Ectodermal cell (in vitro differentiated cells): ENCODE results near the gene TACC2.

Experiments
- H3K27ac ChIP-seq: 2 replicates; pipeline ENCODE4 v1.7.0; 2013; ENCODE audit warnings: mild to moderate bottlenecking, low read depth, low read length; ENCODE audit not compliant: insufficient read depth, poor library complexity, severe bottlenecking
- H3K27me3 ChIP-seq: 2 replicates; pipeline ENCODE4 v1.7.0; 2013; ENCODE audit warnings: mild to moderate bottlenecking, low read length; ENCODE audit not compliant: insufficient read depth, control insufficient read depth, poor library complexity, severe bottlenecking
- H3K36me3 ChIP-seq: one replicate; pipeline ENCODE4 v1.7.0; 2013; ENCODE audit warnings: low read length; ENCODE audit not compliant: control insufficient read depth, insufficient read depth
- H3K4me1 ChIP-seq: one replicate; pipeline ENCODE4 v1.7.0; 2013; ENCODE audit warnings: low read length; ENCODE audit not compliant: control insufficient read depth, insufficient read depth
- H3K4me3 ChIP-seq: 2 replicates; pipeline ENCODE4 v1.7.0; 2013; ENCODE audit warnings: low read depth, low read length, control low read depth; ENCODE audit not compliant: insufficient read depth
- H3K9me3 ChIP-seq: 2 replicates; pipeline ENCODE4 v1.7.0; 2013; ENCODE audit warnings: mild to moderate bottlenecking, low read length, moderate library complexity; ENCODE audit not compliant: control insufficient read depth
- WGBS, 2 experiments: methylation state at CpG; one replicate each; pipeline ENCODE4 v1.1.7; 2013; ENCODE audit warnings: missing lambda C conversion rate in 2 of 2; 5-methylcytosine and 5-hydroxymethylcytosine counted together

The TACC2 gene

DNA sequence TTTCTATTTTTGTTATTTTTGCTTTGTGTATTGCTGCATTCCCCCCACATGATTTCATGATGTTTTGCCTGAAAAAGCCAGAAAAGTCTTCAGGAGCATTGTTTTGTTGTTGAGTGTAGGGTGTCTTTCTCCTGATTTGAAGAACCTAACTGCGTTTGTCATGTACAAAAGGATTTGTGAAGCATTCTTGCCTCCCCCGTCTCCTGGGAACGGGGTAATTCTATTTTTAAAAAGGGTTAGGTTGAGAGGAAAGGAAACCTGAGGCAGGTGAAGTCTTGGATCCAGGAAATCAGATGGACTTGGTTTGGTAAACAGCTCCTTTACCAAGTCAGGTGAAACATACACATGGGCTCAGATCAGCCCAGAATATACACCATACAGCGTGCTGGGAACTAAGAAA lies 256.2 kb downstream of the TACC2 start:
- Histone ChIP-seq H3K36me3 (peaks cover 16% of the 10 kb centered on the region), H3K4me3 (no peak overlapping the region), H3K27ac (no peak overlapping the region), H3K4me1 (no peaks in the 10 kb centered on the region), H3K27me3 (no peaks in the 10 kb centered on the region), H3K9me3 (no peaks in the 10 kb centered on the region)
- WGBS, 2 experiments = 90 to 95% methylated on average over 4 of the region's 4 CpGs

DNA sequence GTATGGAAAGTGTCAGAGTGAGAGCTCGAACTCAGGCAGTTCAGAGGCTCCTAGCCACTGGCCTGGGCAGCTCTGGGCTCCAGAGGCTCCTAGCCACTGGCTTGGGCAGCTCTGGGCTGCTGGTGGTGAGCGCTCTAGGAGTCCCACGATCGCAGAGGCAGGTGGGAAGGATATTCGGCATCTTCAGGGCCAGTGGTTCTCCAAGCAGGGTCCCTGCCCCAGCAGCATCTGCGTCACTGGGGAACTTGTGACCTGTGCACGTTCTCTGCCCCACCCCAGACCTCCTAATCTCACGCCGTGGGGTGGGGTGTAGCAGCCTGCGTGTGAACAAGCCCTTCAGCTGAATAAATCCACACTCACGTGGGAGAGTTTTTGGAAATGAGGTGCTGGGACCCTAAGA lies 256.9 kb downstream of the TACC2 start:
- Histone ChIP-seq H3K4me3 (no peak overlapping the region), H3K27ac (no peak overlapping the region), H3K4me1 (no peaks in the 10 kb centered on the region), H3K27me3 (no peaks in the 10 kb centered on the region), H3K36me3 (peaks cover 13% of the 10 kb centered on the region), H3K9me3 (no peaks in the 10 kb centered on the region)
- 95 to 98% methylated on average over 11 of the region's 11 CpGs for WGBS, 2 experiments

DNA sequence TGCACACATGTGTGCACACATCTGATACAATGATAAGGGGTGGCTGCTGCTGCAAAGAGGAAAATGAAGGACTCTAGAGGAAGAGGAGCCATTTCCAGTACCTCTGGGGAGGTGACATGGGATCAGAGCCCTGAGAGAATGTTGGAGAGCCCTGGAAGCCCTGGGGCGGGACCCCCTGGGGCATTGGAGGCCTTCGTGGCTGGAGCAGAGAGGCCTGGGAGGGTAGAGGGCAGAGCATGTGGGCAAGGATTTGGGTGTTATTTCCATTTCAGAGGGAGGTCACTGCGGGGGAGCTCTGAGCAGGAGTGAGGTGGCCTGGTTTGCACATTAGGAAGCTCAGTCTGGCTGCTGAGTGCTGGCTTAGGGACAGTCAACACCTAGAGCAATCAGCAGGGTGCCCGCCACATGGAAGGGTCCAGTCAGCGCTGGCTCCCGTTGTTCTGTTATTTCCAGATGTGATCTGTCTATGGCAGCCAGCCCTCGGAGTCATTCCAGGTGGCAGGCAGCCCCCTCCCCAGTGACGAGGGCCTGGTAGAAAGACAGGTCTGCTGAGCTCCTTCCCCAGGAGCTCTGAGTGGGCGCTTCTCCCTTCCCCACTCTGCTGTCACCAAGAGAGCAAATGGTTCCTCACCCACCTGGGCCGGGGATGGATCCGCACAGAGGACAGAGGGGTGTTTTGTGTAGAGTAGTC lies 258.0 kb downstream of the TACC2 start:
- Histone ChIP-seq H3K36me3 (peaks cover 6% of the 10 kb centered on the region), H3K4me1 (no peaks in the 10 kb centered on the region)
- 93 to 95% methylated on average over 11 of the region's 11 CpGs for WGBS, 2 experiments

DNA sequence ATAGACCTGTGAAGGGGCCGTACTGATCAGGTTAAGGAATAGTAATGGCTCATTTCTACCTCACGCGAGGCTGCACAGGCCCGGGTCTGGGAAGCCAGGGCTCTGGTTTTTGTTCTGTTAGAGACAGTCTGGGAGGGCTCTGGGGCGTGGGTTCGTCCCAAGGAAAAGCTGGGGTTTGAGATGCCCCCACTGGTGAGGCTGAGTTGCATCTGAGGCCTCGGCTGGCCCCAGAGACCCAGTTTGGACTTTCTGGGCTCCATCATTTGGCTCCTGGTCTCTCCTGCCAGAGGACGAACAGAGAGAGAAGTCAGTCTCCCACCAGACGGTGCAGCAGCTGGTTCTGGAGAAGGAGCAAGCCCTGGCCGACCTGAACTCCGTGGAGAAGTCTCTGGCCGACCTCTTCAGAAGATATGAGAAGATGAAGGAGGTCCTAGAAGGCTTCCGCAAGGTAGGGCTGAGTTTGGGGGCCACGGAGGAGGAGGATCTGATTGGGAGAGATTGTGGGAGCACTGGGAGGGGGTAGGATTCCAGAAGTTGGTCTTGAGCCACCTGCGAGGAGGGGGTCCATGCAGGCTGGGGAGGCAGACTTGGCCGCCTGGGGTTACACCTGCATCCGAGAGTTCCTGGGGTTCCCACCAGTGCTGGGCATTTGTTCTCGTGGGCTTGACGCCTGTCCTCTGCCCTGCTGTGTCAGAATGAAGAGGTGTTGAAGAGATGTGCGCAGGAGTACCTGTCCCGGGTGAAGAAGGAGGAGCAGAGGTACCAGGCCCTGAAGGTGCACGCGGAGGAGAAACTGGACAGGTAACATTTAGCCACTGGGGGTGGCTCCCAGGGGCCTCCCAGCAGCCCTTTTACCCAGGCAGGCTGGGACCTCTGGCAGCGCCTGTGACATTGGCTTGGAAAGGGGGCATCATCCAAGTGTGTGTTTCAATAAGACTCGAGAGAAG lies 259.7 kb downstream of the TACC2 start:
- no peaks in the 10 kb centered on the region for H3K4me1 ChIP-seq
- peaks cover 2% of the 10 kb centered on the region for H3K36me3 ChIP-seq
- no peaks in the 10 kb centered on the region for H3K9me3 ChIP-seq
- no peaks in the 10 kb centered on the region for H3K27me3 ChIP-seq
- H3K27ac ChIP-seq = no peak overlapping the region
- 94 to 96% methylated on average over 25 of the region's 25 CpGs for WGBS, 2 experiments
- no peak overlapping the region for H3K4me3 ChIP-seq

More for the DNA sequence above, 258.0 kb downstream of the TACC2 start:
- Histone ChIP-seq H3K27ac (no peak overlapping the region), H3K4me3 (no peak overlapping the region), H3K9me3 (no peaks in the 10 kb centered on the region), H3K27me3 (no peaks in the 10 kb centered on the region)

DNA sequence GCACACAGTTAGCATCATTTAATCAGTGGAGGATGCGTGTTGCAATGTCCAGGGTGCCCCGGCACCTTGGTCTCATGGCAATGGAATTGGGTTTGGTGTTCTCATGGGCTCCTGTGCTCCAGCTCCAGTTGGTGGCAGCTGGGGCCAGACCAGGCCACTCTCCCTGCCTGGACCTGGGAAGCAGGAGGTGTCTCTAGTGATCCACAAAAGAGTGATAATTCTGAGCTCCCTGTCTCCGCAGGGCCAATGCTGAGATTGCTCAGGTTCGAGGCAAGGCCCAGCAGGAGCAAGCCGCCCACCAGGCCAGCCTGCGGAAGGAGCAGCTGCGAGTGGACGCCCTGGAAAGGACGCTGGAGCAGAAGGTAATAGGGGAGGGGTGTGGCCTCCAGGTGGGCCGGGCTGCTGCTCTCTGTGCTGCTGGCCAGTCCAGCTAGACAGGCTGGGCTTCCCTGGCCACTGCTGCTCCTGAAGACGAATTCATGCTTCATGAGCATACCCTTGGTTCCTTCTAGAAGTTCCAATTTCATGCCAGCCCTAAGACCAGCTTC lies 260.4 kb downstream of the TACC2 start:
- H3K4me3 ChIP-seq = no peak overlapping the region
- H3K4me1 ChIP-seq = no peaks in the 10 kb centered on the region
- H3K36me3 ChIP-seq = peaks cover 2% of the 10 kb centered on the region
- no peak overlapping the region for H3K27ac ChIP-seq
- H3K9me3 ChIP-seq = no peaks in the 10 kb centered on the region
- WGBS, 2 experiments = 93 to 94% methylated on average over 11 of the region's 11 CpGs
- no peaks in the 10 kb centered on the region for H3K27me3 ChIP-seq

DNA sequence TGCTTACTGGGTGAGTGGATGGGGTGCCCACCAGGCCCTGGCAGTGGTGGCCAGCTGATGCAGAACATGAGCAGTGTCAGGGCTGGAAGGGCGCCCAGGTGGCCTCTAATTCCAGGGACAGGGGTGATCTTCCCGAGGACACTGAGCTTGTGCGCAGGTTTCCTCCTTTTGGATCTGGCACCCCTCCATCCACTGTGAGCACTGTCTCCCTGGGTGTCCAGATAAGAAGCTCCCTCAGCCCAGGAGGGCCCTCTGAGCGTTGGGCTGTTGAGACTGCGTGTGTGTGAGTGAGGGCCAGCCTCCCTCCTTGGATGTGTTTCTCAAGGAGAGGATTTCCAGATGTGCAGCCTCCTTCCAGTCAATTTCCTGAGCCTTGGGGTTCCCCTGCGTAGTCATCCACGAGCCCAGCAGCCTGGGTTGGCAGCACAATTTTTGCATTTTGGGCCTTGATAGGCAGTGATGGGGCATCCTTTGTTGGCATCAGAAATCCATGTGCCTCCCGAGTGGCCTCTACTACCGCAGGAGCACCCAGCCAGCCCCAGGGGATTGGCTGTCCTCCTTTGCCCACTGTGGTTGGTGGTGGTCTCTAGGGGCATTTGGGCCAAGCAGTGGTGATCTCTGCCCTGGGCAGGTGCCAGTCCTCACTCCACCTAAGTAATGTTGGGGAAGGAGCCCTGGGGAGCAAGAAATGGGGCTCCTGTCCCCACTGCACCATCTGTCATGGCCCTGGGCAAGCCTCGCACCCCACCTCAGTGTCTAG lies 261.2 kb downstream of the TACC2 start:
- Histone ChIP-seq H3K9me3 (no peaks in the 10 kb centered on the region), H3K27ac (no peak overlapping the region), H3K36me3 (peaks cover 2% of the 10 kb centered on the region), H3K4me1 (no peaks in the 10 kb centered on the region), H3K4me3 (no peak overlapping the region), H3K27me3 (no peaks in the 10 kb centered on the region)
- WGBS, 2 experiments = 95% methylated on average over 10 of the region's 10 CpGs

DNA sequence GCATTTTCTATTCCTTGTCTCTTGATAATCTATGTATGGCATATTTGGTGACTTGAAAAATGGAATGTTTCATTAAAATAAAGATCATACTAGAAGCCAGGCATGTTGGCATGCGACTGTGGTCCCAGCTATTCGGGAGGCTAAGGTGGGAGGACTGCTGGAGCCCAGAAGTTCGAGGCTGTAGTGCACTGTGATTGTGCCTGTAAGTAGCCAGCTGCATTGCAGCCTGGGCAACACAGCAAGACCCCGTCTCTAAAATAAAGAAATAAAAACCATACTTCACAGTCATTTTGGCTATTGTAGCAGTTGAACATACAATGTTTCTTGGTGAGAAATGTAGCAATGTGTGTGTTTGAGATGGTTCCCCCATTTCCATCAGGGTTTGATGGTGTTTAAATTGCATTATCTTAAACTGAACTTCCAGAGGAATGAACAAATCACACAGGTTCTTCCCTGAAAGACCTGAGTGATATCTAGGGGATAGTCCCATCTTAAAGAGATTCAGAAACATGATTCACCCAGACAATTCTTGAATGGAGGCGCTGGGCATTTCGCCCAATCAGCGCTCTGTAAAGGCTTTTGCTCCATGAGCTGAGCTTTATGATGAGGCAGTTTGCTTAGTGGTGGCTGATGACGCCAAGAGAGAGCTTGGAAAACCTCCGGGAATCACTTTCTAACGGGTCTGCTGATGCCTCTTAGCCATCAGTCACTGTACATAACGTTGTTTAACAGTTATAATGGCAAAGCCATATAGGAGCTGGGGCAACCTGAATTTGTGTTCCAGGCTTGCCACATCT lies 262.7 kb downstream of the TACC2 start:
- H3K27me3 ChIP-seq = no peaks in the 10 kb centered on the region
- WGBS, 2 experiments = 95 to 98% methylated on average over 11 of the region's 11 CpGs
- H3K27ac ChIP-seq = no peak overlapping the region
- H3K4me1 ChIP-seq = no peaks in the 10 kb centered on the region
- H3K9me3 ChIP-seq = no peaks in the 10 kb centered on the region
- H3K36me3 ChIP-seq = peaks cover 2% of the 10 kb centered on the region
- H3K4me3 ChIP-seq = no peak overlapping the region

DNA sequence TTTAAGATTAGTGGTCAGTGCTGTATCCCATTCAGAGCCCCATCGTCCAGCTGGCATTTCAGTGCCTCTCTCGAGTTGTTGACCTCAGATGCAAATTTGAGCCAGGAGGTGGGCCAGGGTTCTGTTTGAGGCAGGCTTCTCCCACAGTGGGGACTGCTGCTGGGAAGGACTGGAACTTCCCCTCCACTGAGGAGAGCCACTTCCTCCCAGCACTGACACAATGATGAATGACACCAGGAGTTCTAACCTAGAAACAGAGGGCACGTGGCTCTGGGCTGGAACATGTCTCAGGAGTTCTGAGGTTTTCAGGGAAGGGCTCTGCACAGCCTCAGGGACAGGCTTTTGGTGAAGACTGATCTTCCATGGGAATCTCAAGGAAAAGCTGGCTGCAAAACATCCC lies 263.8 kb downstream of the TACC2 start:
- WGBS, 2 experiments = 85 to 87% methylated on average over 3 of the region's 3 CpGs
- Histone ChIP-seq H3K4me1 (no peaks in the 10 kb centered on the region), H3K9me3 (no peaks in the 10 kb centered on the region), H3K27ac (no peak overlapping the region), H3K27me3 (no peaks in the 10 kb centered on the region), H3K36me3 (peaks cover 2% of the 10 kb centered on the region), H3K4me3 (no peak overlapping the region)

DNA sequence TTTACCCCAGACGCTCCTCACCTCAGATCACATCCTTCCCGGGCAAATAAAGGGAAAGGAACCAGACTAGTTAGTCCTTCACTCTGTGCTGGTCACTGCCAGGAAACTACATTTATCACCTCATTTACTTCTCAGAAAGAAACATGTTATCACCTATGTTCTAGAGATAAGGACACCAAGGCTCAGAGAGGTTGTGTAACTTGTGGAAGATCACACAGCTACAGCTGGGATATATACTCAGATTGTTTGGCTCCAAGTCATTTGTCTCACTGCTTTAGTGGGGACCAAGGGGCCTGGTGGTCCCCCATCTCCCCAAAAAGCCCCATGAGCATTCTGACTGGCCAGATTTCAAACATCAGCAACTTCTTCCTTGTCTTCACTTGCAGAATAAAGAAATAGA lies 264.6 kb downstream of the TACC2 start:
- Histone ChIP-seq H3K27me3 (no peaks in the 10 kb centered on the region), H3K9me3 (no peaks in the 10 kb centered on the region), H3K4me1 (no peaks in the 10 kb centered on the region), H3K36me3 (peaks cover 2% of the 10 kb centered on the region), H3K4me3 (no peak overlapping the region), H3K27ac (no peak overlapping the region)
- WGBS, 2 experiments = 92 to 97% methylated on average over 2 of the region's 2 CpGs
